HEK293 (cell line): ENCODE measurements around the gene ODAD3.
A peak's percentile ranks its signal among the peaks of the same experiment; 100 is the strongest.

ENCODE experiments used
- CTCF ChIA-PET: fragments of 350-600 bp; formaldehyde crosslinking; extraction: SDS; loops from one replicate; lab custom pipeline; 2021; ENCODE audit warnings: antibody characterized with exemption; lab: Yijun Ruan, JAX
- POLR2A ChIA-PET: fragments of 300-600 bp; formaldehyde crosslinking; extraction: SDS; loops from one replicate; lab custom pipeline; 2020; ENCODE audit warnings: antibody characterized with exemption, inconsistent platforms; lab: Yijun Ruan, JAX
- H3K27ac ChIP-seq: fragments of 200-500 bp; sonication (Bioruptor generic); 2 replicates; pipeline ENCODE4 v1.5.1; 2014; ENCODE audit warnings: low read depth, low read length, control low read depth, inconsistent platforms; ENCODE audit errors: extremely low read depth
- H3K36me3 ChIP-seq, 2 experiments: fragments of 200-500 bp in 1 of 2; sonication (Bioruptor generic) in 1 of 2; 1 replicate in 1 of 2; 2 replicates in 1 of 2; pipeline ENCODE4 v1.5.1; 2014 to 2017; ENCODE audit warnings: inconsistent platforms in 2 of 2, low read length in 2 of 2; ENCODE audit not compliant: control insufficient read depth in 2 of 2, insufficient read depth in 1 of 2
- H3K4me1 ChIP-seq: fragments of 200-500 bp; sonication (Bioruptor generic); 2 replicates; pipeline ENCODE4 v1.5.1; 2014; ENCODE audit warnings: mild to moderate bottlenecking, low read length, inconsistent platforms; ENCODE audit not compliant: control insufficient read depth, insufficient read depth
- H3K4me3 ChIP-seq: 2 replicates; pipeline ENCODE4 v1.5.1; 2011; ENCODE audit warnings: low read depth, mild to moderate bottlenecking, control low read depth, low read length, moderate library complexity
- H3K9me3 ChIP-seq: fragments of 200-500 bp; sonication (Bioruptor generic); 2 replicates; pipeline ENCODE4 v1.5.1; 2014; ENCODE audit warnings: low read depth, low read length, inconsistent platforms; ENCODE audit not compliant: control insufficient read depth, insufficient read depth
- AEBP2 ChIP-seq: fragments of 450-650 bp; formaldehyde crosslinking; IDR thresholded peaks from 2 replicates; pipeline ENCODE4 v1.5.1; 2016; ENCODE audit warnings: missing biosample characterization, missing genetic modification characterization, borderline replicate concordance
- CTCF ChIP-seq: fragments of 450-650 bp; formaldehyde crosslinking; IDR thresholded peaks from 2 replicates; pipeline ENCODE4 v1.5.1; 2016; ENCODE audit warnings: missing biosample characterization, missing genetic modification characterization
- OVOL3 ChIP-seq: fragments of 450-650 bp; formaldehyde crosslinking; IDR thresholded peaks from 2 replicates; pipeline ENCODE4 v1.5.1; 2016; ENCODE audit warnings: missing biosample characterization, missing genetic modification characterization
- PRDM1 ChIP-seq: fragments of 450-650 bp; formaldehyde crosslinking; IDR thresholded peaks from 2 replicates; pipeline ENCODE4; 2016; ENCODE audit warnings: missing biosample characterization, missing genetic modification characterization
- PRDM10 ChIP-seq: fragments of 450-650 bp; formaldehyde crosslinking; IDR thresholded peaks from 2 replicates; pipeline ENCODE4 v1.5.1; 2016; ENCODE audit warnings: missing biosample characterization, missing genetic modification characterization
- PRDM2 ChIP-seq: fragments of 450-650 bp; formaldehyde crosslinking; IDR thresholded peaks from 2 replicates; pipeline ENCODE4 v1.5.1; 2016; ENCODE audit warnings: missing biosample characterization, missing genetic modification characterization, borderline replicate concordance
- REPIN1 ChIP-seq: fragments of 450-650 bp; formaldehyde crosslinking; IDR thresholded peaks from 2 replicates; pipeline ENCODE4 v1.5.1; 2017; ENCODE audit warnings: missing biosample characterization, missing genetic modification characterization, low read depth
- ZBTB48 ChIP-seq: fragments of 450-650 bp; formaldehyde crosslinking; IDR thresholded peaks from 2 replicates; pipeline ENCODE4 v1.5.1; 2016; ENCODE audit warnings: missing biosample characterization, missing genetic modification characterization
- ZFP3 ChIP-seq: fragments of 450-650 bp; formaldehyde crosslinking; IDR thresholded peaks from 2 replicates; pipeline ENCODE4 v1.5.1; 2016; ENCODE audit warnings: low read depth, missing biosample characterization, missing genetic modification characterization
- ZNF19 ChIP-seq: fragments of 450-650 bp; formaldehyde crosslinking; IDR thresholded peaks from 2 replicates; pipeline ENCODE4; 2016; ENCODE audit warnings: missing biosample characterization, missing genetic modification characterization, low read depth
- ZNF26 ChIP-seq: fragments of 450-650 bp; formaldehyde crosslinking; IDR thresholded peaks from 2 replicates; pipeline ENCODE4 v1.5.1; 2016; ENCODE audit warnings: missing biosample characterization, missing genetic modification characterization
- ZNF341 ChIP-seq: fragments of 450-650 bp; formaldehyde crosslinking; IDR thresholded peaks from 2 replicates; pipeline ENCODE4; 2016; ENCODE audit warnings: low read depth, missing biosample characterization, missing genetic modification characterization
- ZNF366 ChIP-seq: fragments of 450-650 bp; formaldehyde crosslinking; conservative IDR thresholded peaks from 2 replicates; pipeline ENCODE4 v1.5.1; 2016; ENCODE audit warnings: missing biosample characterization, missing genetic modification characterization
- ZNF391 ChIP-seq: fragments of 450-650 bp; formaldehyde crosslinking; IDR thresholded peaks from 2 replicates; pipeline ENCODE4 v1.5.1; 2016; ENCODE audit warnings: low read depth, missing biosample characterization, missing genetic modification characterization, borderline replicate concordance
- ZNF544 ChIP-seq: fragments of 450-650 bp; formaldehyde crosslinking; IDR thresholded peaks from 2 replicates; pipeline ENCODE4 v1.5.0; 2017; ENCODE audit warnings: missing biosample characterization, missing genetic modification characterization
- ZNF629 ChIP-seq: fragments of 450-650 bp; formaldehyde crosslinking; IDR thresholded peaks from 2 replicates; pipeline ENCODE4 v1.5.1; 2017; ENCODE audit warnings: missing biosample characterization, missing genetic modification characterization

The ODAD3 gene

GRCh38 chr19:11453468-11454341, 18.8 kb upstream of the ODAD3 start (continued):
- TF ChIP-seq PRDM2 (tag by site-specific recombination) (no peak), ZFP3 (no peak), ZNF366 (tag by site-specific recombination) (peak; percentile 42), ZNF544 (tag by site-specific recombination) (no peak), ZNF391 (tag by site-specific recombination) (no peak), OVOL3 (no peak), REPIN1 (tag by site-specific recombination) (no peak), ZNF629 (tag by site-specific recombination) (no peak), PRDM10 (tag by site-specific recombination) (0 out of 2 replicates have a peak, but pooled peaks have one; percentile 14), ZNF26 (tag by site-specific recombination) (no peak), ZBTB48 (tag by site-specific recombination) (0 out of 2 replicates have a peak, but pooled peaks have one; percentile 27), PRDM1 (tag by site-specific recombination) (no peak)

GRCh38 chr19:11452620-11453310, 17.8 kb upstream of the ODAD3 start:
- Histone ChIP-seq H3K4me1 (no peaks in the 10 kb centered on the region), H3K27ac (no peak overlapping the region), H3K9me3 (no peaks in the 10 kb centered on the region), H3K4me3 (no peak overlapping the region), H3K36me3 (peaks cover 10 to 25% of the 10 kb centered on the region in 2 experiments; a peak in 2 of 3 replicates)
- ChIA-PET CTCF (interaction anchor here (0.6 to 1.6 kb wide), 10 partner anchors 9 to 161 kb away, joined by 3 to 6 read pairs (median 4); partner anchors contain the start of gene RAB3D), POLR2A (interaction anchor here (0.7 to 1.0 kb wide), 2 partner anchors 10 to 71 kb away, joined by 5 read pairs; no protein-coding TSS in a partner anchor)
- TF ChIP-seq ZNF341 (no peak), AEBP2 (tag by site-specific recombination) (no peak), CTCF (0 out of 2 replicates have a peak, but pooled peaks have one; percentile 16), ZNF19 (tag by site-specific recombination) (no peak)
